ENCODE data around the gene ZNF785.

The ZNF785 gene

GRCh38 chr16:30567160-30567990 is 18.1 kb downstream of the ZNF785 start:
- DNase-seq (ENCODE audit: insufficient read length, low spot score) = no peak
- no peak for FAIRE-seq

DNA sequence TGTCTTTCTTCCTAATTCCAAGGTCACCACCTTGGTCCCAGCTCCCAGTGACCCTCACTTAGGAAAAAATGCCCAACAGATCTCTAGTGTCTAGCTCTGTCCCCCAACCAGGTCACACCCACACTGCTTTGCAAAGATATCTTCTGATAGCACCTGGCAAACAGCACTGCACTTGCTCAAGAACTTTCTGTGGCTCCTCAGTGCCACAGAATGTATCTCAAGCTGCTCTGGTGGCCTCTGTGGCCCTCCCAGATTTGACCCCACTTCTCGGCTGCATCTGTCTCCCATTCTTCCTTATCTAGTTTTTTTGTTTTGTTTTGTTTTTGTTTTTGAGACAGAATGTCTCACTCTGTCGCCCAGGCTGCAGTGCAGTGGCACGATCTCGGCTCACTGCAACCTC is 19.0 kb downstream of the ZNF785 start:
- DNase-seq (ENCODE audit: insufficient read length, low spot score) (no peak), FAIRE-seq (no peak)

DNA sequence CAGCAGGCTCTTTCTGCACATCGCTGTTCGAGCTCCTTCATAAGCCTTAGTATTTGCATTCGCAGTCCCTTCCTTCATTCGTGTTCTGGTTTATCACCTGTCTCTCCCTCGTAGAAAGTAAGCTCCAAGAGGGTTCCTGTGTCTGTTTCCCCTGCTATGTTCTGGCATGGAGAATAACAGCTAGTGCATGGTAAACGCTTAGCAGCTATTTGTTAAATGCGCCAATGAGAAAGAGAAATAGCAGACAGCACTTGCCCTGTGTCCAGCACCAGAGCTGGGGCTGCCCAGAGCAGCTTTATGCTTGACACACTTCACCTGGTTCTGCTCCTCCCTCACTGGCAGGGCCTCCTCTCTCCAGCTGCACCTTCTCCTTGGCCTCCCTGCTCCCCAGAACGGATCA is 19.5 kb downstream of the ZNF785 start:
- no peak for FAIRE-seq
- no peak for DNase-seq (ENCODE audit: insufficient read length, low spot score)

- FAIRE-seq = no peak
These were observed 20.0 kb downstream of the ZNF785 start for GRCh38 chr16:30565526-30565925.

DNA sequence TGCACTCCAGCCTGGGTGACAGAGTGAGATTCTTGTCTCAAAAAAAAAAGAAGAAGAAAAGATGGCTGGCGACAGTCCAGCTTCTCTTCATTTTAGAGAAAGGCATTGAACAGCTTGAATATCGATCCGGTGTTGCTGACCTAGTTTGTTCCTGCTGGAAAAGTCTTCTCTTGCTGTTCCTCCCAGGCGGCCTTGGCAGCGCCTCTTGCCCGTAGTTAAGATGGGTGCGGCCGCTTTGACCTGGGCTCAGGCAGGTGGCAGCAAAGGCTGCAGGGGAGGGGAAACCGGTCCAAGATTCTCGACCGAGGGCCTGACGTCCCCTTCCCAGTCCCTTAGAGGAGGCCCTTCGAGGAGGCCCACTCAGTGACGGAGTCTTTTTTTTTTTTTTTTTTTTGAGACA is 23.5 kb downstream of the ZNF785 start:
- DNase-seq (ENCODE audit: insufficient read length, low spot score) = no peak

More at GRCh38 chr16:30565526-30565925, 20.0 kb downstream of the ZNF785 start:
- no peak for DNase-seq (ENCODE audit: insufficient read length, low spot score)

DNA sequence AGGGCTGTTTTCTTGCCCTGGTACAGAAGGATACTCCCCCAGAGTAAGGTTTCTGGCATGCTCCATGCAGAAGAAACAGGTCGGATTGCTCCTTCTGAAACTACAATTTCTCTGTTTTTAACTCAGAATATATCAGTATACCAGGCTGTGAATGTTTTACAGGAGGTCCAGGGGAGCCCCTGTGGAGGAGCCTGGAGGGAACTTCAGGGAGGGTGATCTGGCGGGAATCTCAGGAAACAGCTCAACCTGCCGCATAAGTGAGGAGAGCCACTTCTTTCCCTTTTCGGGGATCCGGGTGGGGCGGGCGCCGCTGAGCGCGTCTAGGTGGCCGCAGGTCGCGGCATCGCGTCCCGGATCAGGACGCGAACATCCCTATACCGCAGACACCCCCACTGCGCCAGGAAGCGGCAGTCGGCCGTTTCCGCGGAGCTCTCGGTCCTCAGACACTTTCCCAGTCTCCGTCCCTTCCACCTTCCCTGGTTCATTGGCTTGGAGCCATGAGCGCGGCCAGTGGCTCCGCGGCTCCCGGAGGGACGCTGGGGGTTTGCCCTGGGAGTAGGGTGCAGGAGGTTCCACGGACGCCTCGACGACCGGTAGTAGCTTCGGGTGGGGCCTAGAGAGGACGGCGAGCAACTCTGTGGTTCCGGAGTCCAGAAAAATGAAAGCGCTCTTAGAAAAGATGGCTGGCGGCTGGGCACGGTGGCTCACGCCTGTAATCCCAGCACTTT is 24.2 kb downstream of the ZNF785 start:
- FAIRE-seq = no peak
- no peak for DNase-seq (ENCODE audit: insufficient read length, low spot score)

More for the DNA sequence above, 23.5 kb downstream of the ZNF785 start:
- FAIRE-seq = no peak

DNA sequence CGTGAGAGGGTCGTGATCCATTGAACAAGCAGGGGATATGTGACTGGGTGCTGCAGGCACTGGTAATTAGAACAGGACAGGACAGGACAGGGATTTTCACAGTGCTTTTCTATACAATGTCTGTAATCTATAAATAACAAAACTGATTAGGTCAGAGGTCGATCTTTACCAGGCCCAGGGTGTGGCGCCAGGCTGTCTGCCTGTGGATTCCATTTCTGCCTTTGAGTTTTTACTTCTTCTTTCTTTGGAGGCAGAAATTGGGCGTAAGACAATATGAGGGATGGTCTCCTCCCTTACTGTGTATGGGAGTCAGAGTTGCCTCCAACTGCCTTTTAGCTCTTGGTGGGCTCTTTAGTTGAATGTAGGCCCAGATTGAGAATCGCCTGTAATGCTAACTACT is 25.8 kb downstream of the ZNF785 start:
- DNase-seq (ENCODE audit: insufficient read length, low spot score) (no peak), FAIRE-seq (no peak)

GRCh38 chr16:30558789-30559377 is 26.6 kb downstream of the ZNF785 start:
- DNase-seq (ENCODE audit: insufficient read length, low spot score) (no peak), FAIRE-seq (no peak)

GRCh38 chr16:30557957-30558788 is 27.3 kb downstream of the ZNF785 start, which contains the start of gene ZNF764:
Gene ZNF764, minus strand, starts transcription at chr16:30558374. Its CDS starts 192 bp downstream, at chr16:30558182.
- DNase-seq (ENCODE audit: insufficient read length, low spot score) = peak; percentile 98
- peak; percentile 13 for FAIRE-seq

GRCh38 chr16:30557707-30557956 is 27.9 kb downstream of the ZNF785 start:
- DNase-seq (ENCODE audit: insufficient read length, low spot score) (no peak), FAIRE-seq (no peak)

- DNase-seq (ENCODE audit: insufficient read length, low spot score) (no peak), FAIRE-seq (no peak)
These were observed 29.4 kb downstream of the ZNF785 start for GRCh38 chr16:30556125-30556473.

- DNase-seq (ENCODE audit: insufficient read length, low spot score) (no peak), FAIRE-seq (no peak)
These were observed 30.0 kb downstream of the ZNF785 start for GRCh38 chr16:30555315-30556124.

DNA sequence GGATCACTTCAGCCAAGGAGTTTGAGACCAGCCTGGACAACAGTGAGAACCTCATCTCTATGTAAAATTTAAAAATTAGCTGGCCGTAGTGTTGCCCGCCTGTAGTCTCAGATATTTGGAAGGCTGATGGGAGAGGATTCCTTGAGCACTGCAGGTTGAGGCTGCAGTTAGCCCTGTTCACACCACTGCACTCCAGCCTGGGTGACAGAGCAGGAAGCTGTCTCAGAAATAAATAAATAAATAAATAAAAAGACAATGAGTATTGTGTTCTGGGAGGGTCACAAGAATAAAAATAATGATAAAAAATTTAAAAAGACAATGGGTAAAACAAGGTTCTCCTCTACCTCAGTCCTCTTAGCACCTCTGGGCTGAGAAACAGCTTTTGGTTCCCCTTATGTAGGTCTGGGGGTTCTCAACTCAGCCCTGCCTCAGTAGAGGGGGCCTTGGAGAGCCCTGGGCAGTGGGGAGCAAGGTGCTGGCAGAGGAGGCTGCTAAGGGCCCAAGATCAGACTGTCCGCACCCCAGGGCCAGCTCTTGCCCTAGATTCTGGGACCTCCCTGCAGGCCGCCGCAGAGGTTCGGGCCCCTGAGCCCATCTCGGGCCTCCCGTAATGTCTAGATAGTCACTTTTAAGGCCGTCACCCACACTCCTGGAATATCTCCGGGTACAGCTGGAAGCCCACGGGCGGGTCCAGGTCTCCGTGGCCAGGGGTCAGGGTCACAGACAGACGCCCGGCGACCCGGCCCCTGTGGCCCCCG is 30.8 kb downstream of the ZNF785 start:
- DNase-seq (ENCODE audit: insufficient read length, low spot score) = no peak
- FAIRE-seq = no peak

DNA sequence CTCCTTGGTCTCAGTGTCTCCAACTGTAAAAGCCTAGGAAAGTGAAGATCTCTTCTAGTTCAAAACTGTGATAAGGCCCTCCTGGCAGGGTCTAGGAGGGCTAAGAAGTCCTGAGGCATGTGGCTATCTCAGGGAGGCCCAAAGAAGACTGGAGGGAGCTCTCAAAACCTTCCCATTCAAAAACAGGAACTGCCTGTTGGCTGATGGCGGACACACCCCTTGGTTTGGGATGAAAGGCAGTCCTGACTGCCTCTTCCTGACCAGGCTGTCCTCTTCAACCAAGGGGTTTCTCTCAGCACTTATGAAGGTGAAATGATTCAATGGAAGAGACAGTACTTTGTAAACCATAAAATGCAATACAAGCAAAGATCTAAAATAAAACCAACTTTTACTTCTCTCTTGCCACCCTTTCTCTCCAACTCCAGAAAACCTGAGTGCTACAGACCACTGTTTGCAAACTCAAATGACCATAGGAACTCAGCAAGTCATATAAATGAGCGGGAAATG is 32.1 kb downstream of the ZNF785 start:
- DNase-seq (ENCODE audit: insufficient read length, low spot score) (no peak), FAIRE-seq (no peak)

DNA sequence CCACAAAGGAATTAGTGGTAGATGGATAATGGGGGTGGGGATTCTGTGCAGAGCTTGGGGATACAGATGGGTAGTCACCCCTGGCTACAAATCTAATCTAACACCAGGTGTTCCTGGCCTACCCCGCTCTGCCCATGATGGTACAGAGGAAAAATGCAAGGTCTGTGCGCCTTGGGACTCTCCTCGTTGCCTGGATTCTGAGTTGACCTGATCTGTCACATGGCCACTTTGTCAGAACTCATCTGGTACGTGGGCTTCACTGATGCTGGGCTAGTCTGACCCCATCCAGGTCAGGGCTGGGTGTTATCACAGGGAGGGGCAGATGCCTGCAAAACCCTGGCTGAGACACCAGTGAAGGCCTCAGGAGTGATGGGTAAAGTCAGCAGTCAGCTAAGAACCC is 32.5 kb downstream of the ZNF785 start:
- no peak for DNase-seq (ENCODE audit: insufficient read length, low spot score)
- FAIRE-seq = no peak

GRCh38 chr16:30551781-30552180 is 33.7 kb downstream of the ZNF785 start:
- DNase-seq (ENCODE audit: insufficient read length, low spot score) = no peak
- no peak for FAIRE-seq

DNA sequence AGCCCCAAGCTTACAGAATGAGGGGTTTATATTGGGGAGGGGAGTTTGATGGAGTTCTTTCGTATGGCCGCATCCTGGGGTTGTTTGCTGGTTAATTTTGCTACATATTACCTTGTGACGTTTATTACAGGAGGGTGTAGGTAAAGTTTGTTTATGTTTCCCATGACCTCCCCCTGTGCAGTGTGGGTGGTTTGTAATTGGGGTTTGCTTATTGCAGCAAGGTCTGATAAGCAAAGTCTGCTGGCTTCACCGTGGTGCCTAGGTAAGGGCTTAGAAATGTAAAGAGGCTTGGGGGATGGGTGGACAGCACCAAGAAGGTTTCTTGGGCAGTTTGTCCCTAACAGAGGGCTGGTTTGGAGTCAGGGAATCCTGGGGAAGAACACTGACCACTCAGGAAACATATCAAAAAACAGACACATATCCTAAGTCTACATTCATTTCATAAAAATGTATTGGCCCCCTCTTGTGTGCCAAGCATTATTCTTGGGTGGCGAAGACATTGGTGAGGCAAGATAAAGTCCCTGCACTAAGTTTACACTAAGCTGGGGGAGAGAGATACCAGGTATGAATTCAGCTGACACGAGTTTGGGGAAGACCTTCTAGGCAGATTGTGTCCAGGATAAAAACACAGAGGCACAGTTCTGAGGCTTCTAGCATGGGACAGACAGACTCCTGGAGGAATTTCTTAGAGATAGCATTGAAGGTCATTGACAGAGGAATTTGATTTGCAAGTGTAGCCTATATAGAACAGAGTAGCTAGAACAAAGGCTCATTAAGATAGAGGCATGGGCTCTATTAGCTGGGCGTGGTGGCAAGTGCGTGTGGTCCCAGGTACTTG is 36.9 kb downstream of the ZNF785 start:
- FAIRE-seq (no peak), DNase-seq (ENCODE audit: insufficient read length, low spot score) (no peak)

GRCh38 chr16:30546115-30546514 is 39.4 kb downstream of the ZNF785 start:
- no peak for DNase-seq (ENCODE audit: insufficient read length, low spot score)
- no peak for FAIRE-seq
